Measurements from ENCODE around the gene DNAAF9. TPM values are rescaled to one million over a fixed set of nuclear protein-coding genes. Genes with fewer than 3 reads are reported as not detected.
A peak's percentile ranks its signal among the peaks of the same experiment; 100 is the strongest.

The DNAAF9 gene
- total RNA-seq, 1 experiment from 2014 or later: 6.3 TPM

GRCh38 chr20:3407771-3408637 lies 535 bp upstream of the DNAAF9 start:
- no TSS peak for BruUV-seq (replicated peaks)
- DNase-seq: peak; percentile 67
- no peaks in the 10 kb centered on the region for H3K27me3 Mint-ChIP-seq (ENCODE audit: unreplicated experiment)
- intact Hi-C loops (cut with micrococcal nuclease; ENCODE audit: unreplicated experiment): no loop called here
- no peaks in the 10 kb centered on the region for H3K9me3 Mint-ChIP-seq (ENCODE audit: low read depth, unreplicated experiment)
- H3K36me3 Mint-ChIP-seq (ENCODE audit: insufficient read depth, unreplicated experiment): peaks cover 35% of the 10 kb centered on the region
- CTCF ChIA-PET: interaction anchor here (0.6 to 1.0 kb wide), 4 partner anchors 15 to 150 kb away, joined by 3 read pairs; no protein-coding TSS in a partner anchor
- peak overlapping the region; percentile 89 for H3K4me3 Mint-ChIP-seq (ENCODE audit: low read depth, unreplicated experiment)
- TF ChIP-seq CTCF (IDR thresholded peaks at IDR 0.05; ENCODE audit: unreplicated experiment): no peak
- peak overlapping the region; percentile 48 for H3K27ac Mint-ChIP-seq (ENCODE audit: unreplicated experiment)
- H3K4me1 Mint-ChIP-seq (ENCODE audit: low read depth, unreplicated experiment): peaks cover 27% of the 10 kb centered on the region

- no peaks in the 10 kb centered on the region for H3K27me3 Mint-ChIP-seq (ENCODE audit: unreplicated experiment)
- H3K4me1 Mint-ChIP-seq (ENCODE audit: low read depth, unreplicated experiment): peaks cover 36% of the 10 kb centered on the region
- intact Hi-C loops (cut with micrococcal nuclease; ENCODE audit: unreplicated experiment): no loop called here
- H3K36me3 Mint-ChIP-seq (ENCODE audit: insufficient read depth, unreplicated experiment): peaks cover 35% of the 10 kb centered on the region
- CTCF ChIA-PET: no interaction called here
- H3K9me3 Mint-ChIP-seq (ENCODE audit: low read depth, unreplicated experiment): no peaks in the 10 kb centered on the region
- no peak for DNase-seq
- H3K4me3 Mint-ChIP-seq (ENCODE audit: low read depth, unreplicated experiment): peak overlapping the region; percentile 89
- BruUV-seq (replicated peaks): no TSS peak
- TF ChIP-seq CTCF (IDR thresholded peaks at IDR 0.05; ENCODE audit: unreplicated experiment): no peak
- H3K27ac Mint-ChIP-seq (ENCODE audit: unreplicated experiment): peak overlapping the region; percentile 78
Observed at GRCh38 chr20:3406481-3407039, 909 bp downstream of the DNAAF9 start.

DNA sequence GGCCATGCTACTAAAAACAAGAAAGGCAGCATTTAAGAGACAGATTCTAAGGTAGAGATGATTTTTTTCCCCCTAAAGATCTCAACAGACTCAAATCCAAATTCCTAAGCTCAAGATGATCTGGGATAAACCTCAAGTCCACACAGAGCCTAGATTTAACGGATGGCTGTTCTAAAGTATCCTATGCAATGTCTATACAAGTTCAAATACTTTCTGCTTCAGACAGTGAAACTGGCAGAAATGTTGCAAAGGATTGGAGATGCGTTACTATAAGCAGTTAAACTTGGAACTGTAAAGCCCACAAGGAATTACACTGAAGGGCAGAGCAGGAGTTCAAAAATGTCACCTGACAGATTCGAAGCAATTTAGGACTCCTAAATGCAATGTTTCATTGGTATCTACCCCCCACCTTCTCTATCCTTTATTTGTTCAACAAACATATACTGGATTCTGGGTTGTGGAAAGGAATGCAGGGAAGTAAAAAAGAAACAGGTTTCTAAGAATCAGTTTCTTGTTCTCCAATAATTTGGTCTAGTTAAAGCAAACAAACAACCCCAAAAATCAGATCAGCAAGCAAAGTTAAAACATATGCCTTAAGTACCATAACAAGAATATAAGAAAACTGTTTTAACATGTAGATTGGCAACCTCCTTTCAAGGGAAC lies 1.6 kb downstream of the DNAAF9 start:
- intact Hi-C loops (cut with micrococcal nuclease; ENCODE audit: unreplicated experiment): no loop called here
- BruUV-seq (replicated peaks): no TSS peak
- H3K27ac Mint-ChIP-seq (ENCODE audit: unreplicated experiment): peak overlapping the region; percentile 78
- TF ChIP-seq CTCF (IDR thresholded peaks at IDR 0.05; ENCODE audit: unreplicated experiment): no peak
- H3K4me3 Mint-ChIP-seq (ENCODE audit: low read depth, unreplicated experiment): peak overlapping the region; percentile 89
- H3K9me3 Mint-ChIP-seq (ENCODE audit: low read depth, unreplicated experiment): no peaks in the 10 kb centered on the region
- DNase-seq: no peak
- CTCF ChIA-PET: no interaction called here
- H3K4me1 Mint-ChIP-seq (ENCODE audit: low read depth, unreplicated experiment): peaks cover 36% of the 10 kb centered on the region
- H3K27me3 Mint-ChIP-seq (ENCODE audit: unreplicated experiment): no peaks in the 10 kb centered on the region
- H3K36me3 Mint-ChIP-seq (ENCODE audit: insufficient read depth, unreplicated experiment): peaks cover 35% of the 10 kb centered on the region

DNA sequence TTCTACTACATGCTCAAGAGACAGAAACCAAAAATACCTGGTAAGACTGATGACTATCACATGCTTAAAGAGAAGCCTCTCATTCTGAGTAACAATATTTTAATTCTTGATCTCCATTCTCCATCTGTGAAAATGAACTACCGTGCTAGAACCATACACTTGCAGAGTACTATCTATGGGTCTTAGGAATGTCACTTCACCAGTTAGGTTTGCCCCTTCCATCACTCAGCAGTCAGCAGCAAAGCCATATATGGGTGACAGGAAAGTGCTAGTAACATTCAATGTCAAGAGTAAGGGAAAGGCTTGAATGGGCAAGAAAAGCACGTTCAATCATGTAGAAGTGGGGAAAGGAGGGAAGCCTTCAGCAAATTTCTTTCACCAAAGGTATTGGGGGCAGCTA lies 2.3 kb downstream of the DNAAF9 start:
- Mint-ChIP-seq H3K36me3 (ENCODE audit: insufficient read depth, unreplicated experiment) (peaks cover 35% of the 10 kb centered on the region), H3K27ac (ENCODE audit: unreplicated experiment) (no peak overlapping the region), H3K4me3 (ENCODE audit: low read depth, unreplicated experiment) (peak overlapping the region; percentile 89), H3K27me3 (ENCODE audit: unreplicated experiment) (no peaks in the 10 kb centered on the region), H3K4me1 (ENCODE audit: low read depth, unreplicated experiment) (peaks cover 36% of the 10 kb centered on the region), H3K9me3 (ENCODE audit: low read depth, unreplicated experiment) (no peaks in the 10 kb centered on the region)
- DNase-seq: no peak
- intact Hi-C loops (cut with micrococcal nuclease; ENCODE audit: unreplicated experiment): no loop called here
- TF ChIP-seq CTCF (IDR thresholded peaks at IDR 0.05; ENCODE audit: unreplicated experiment): no peak
- BruUV-seq (replicated peaks): no TSS peak
- CTCF ChIA-PET: interaction anchor here (0.6 kb wide), 1 partner anchor 19 kb away, joined by 3 read pairs; no protein-coding TSS in a partner anchor

All from Calu3 (cell line).